GM20000 (cell line): ENCODE measurements around the gene OTOP3.
"Not testable (repeated sequence)": the region's sequence is repeated elsewhere in the genome, so short reads cannot be mapped to it uniquely, and the experiment has no call there.

ENCODE experiments used
- DNase-seq: peaks from one replicate; pipeline ENCODE4 v3.0.0; 2012; ENCODE audit warnings: low spot score
- CTCF ChIP-seq: IDR thresholded peaks from 2 replicates; pipeline ENCODE4 v1.5.1; 2012; ENCODE audit warnings: mild to moderate bottlenecking, control low read depth; ENCODE audit errors: extremely low read depth, missing control alignments

The OTOP3 gene

GRCh38 chr17:74961657-74962350 is 26.1 kb downstream of the OTOP3 start:
- peak; percentile 73 for TF ChIP-seq CTCF
- peak; percentile 88 for DNase-seq

- DNase-seq, result no peak
- no peak for TF ChIP-seq CTCF
Measured at GRCh38 chr17:74962622-74963394, 27.1 kb downstream of the OTOP3 start.

GRCh38 chr17:74963656-74964055 is 28.0 kb downstream of the OTOP3 start:
- no peak for DNase-seq
- TF ChIP-seq CTCF, result no peak

DNA sequence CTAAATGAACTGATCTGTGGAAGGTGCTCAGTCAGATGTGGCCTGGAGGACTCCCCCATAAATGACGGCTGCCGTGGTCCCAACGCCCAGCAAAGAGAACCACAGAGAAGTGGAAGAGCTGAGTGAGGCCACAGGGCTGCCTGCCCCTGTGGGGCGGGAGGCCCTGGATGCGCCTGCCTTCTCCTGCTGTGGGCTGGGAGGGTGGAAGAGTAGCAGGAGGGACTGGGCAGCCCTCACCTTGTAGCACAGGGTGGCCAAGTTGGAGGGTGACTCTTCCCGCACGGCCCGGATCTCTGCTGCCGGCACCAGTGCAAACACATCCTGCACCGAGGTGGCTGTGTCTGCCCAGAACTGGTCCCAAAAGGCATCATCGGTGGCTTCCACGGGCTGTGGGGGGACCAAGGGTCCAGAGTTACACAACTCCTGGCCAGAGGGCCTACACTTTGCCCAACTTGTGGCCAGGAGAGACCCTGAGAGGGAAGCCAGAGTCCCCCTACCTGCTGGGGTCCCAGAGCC is 28.6 kb downstream of the OTOP3 start:
- DNase-seq, result no peak
- TF ChIP-seq CTCF, result no peak

DNA sequence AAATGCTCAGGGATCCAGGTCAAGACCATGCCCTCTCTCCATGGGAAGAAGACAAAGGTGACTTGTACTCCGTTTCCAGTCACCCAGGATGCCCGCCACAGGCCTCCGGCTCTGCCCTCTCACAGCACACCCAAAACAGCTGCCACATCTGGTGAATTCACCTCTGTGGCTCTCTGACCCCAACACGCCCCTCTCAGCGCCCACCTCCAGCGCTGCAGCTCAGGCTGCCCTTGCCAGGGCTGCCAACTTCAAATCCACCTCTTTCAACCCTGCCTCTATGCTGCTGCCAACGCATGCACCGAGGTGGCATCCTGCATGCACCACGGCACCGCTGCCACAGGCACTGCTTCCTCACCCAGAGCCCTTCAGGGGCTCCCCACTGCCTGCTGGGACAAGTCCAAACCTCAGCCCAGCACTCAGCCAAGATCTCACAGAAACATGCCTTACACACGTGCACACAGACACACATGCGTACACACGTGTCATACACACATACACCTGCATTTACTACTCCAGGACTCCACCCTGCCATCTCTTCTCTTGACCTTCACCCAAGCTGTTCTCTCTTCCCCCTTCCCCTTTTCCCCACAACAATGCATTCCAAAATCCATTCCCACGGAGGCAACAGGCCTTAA is 29.4 kb downstream of the OTOP3 start:
- no peak for DNase-seq
- no peak for TF ChIP-seq CTCF

DNA sequence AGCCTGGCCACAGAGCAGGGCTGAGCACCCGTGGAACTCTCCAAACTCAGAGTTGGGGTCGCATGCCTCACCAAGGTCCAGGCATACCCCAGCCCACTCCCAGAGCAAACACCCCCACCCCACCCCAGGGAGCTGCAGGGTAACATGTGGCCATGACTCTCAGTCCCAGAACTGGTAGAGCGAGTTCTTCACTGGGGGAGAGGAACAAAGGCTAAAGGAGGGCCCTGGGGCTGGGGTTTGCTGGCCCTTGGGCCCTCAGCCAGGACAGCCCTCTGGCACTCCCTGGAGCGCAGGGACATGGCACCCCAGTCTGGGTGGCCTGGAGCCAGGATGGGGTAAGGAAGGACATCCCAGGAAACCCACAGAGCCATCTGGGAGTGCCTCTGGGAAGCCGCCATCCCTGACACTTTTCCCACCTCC is 32.7 kb downstream of the OTOP3 start:
- no peak for DNase-seq
- no peak for TF ChIP-seq CTCF

- not testable (repeated sequence) for DNase-seq
Measured at GRCh38 chr17:74969501-74969900, 33.8 kb downstream of the OTOP3 start.
